ENCODE data around the gene REPIN1. TPM values are rescaled to one million over a fixed set of nuclear protein-coding genes. Genes with fewer than 3 reads are reported as not detected.

REPIN1 gene
- total and polyA plus RNA-seq, 8 donors, result 61.5 to 110 (median 71.6) TPM

DNA sequence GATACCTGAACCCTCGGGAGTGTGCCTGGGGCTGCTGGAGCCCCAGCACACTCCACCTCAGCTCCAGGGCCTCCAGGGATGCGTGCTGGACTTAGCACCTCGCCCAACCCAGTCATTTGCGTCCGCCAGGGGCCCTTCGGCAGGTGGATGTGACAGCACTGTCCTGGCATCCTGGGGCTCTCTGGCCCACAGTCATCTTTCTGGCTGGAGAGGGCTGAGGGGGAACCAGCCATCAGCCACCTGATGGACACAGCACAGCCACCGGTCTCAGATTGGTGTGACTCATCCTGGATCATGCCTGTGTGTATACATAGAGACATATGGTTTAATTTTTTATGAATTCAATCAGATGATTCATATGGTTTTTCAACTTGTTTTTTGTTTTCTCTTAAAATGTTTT is 21.6 kb downstream of the REPIN1 start:
- peaks cover 2 to 9% of the 10 kb centered on the region in 2 donors for H3K4me1 ChIP-seq
- ATAC-seq (no peak), DNase-seq (peak in 1 of 4 donors; percentile 24)
- no peaks in the 10 kb centered on the region for H3K27me3 ChIP-seq
- TF ChIP-seq, protein P1, sequence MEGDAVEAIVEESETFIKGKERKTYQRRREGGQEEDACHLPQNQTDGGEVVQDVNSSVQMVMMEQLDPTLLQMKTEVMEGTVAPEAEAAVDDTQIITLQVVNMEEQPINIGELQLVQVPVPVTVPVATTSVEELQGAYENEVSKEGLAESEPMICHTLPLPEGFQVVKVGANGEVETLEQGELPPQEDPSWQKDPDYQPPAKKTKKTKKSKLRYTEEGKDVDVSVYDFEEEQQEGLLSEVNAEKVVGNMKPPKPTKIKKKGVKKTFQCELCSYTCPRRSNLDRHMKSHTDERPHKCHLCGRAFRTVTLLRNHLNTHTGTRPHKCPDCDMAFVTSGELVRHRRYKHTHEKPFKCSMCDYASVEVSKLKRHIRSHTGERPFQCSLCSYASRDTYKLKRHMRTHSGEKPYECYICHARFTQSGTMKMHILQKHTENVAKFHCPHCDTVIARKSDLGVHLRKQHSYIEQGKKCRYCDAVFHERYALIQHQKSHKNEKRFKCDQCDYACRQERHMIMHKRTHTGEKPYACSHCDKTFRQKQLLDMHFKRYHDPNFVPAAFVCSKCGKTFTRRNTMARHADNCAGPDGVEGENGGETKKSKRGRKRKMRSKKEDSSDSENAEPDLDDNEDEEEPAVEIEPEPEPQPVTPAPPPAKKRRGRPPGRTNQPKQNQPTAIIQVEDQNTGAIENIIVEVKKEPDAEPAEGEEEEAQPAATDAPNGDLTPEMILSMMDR (IDR thresholded peaks at IDR 0.05), result no peak
- H3K36me3 ChIP-seq, result no peaks in the 10 kb centered on the region
- H3K9me3 ChIP-seq, result no peaks in the 10 kb centered on the region
- no peak overlapping the region for H3K27ac ChIP-seq
- intact Hi-C loops (cut with DNase I), result no loop called here
- no peak overlapping the region for H3K4me3 ChIP-seq

DNA sequence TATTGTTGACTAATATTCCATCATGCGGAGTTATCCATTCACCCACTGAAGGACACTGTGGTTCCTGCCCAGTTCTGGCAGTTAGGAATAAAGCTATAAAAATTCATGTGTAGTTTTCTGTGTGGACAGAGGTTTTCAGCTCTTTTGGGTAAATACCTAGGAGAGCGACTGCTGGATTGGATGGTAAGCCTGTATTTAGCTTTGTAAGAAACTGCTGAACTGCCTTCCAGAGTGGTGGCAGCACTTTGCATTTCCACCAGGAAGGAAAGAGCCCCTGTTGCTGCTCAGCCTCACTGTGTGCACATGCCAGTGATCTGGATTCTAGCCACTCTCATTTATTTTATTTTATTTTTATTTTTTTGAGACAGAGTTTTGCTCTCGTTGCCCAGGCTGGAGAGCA is 24.7 kb downstream of the REPIN1 start:
- ATAC-seq (no peak), DNase-seq (no peak)
- H3K9me3 ChIP-seq, result no peaks in the 10 kb centered on the region
- no peaks in the 10 kb centered on the region for H3K27me3 ChIP-seq
- H3K36me3 ChIP-seq, result peaks cover 0 to 19% of the 10 kb centered on the region in 2 donors
- intact Hi-C loops (cut with DNase I), result no loop called here
- H3K4me3 ChIP-seq, result no peak overlapping the region
- no peak overlapping the region for H3K27ac ChIP-seq
- peaks cover 2 to 6% of the 10 kb centered on the region in 2 donors for H3K4me1 ChIP-seq
- TF ChIP-seq, protein P1 (IDR thresholded peaks at IDR 0.05), result no peak

DNA sequence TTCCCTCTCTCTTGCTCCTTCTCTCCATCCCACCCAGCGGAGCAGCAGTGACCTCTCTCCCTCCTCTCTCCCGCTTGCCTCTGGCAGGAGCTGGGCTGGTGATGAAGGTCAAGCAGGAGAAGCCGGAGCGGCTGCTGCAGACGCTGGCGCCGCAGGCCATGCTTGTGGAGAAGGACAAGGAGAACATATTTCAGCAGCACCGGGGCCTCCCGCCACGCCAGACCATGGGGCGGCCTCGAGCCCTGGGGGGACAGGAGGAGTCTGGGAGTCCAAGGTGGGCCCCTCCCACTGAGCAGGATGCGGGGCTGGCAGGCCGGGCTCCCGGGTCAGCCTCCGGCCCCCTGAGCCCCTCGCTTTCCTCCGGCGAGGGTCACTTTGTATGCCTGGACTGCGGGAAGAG is 27.8 kb downstream of the REPIN1 start:
- H3K4me3 ChIP-seq, result no peak overlapping the region
- TF ChIP-seq, protein P1 (IDR thresholded peaks at IDR 0.05), result no peak
- no peaks in the 10 kb centered on the region for H3K9me3 ChIP-seq
- ATAC-seq (no peak), DNase-seq (peak in 1 of 4 donors; percentile 28)
- no peak overlapping the region for H3K27ac ChIP-seq
- no peaks in the 10 kb centered on the region for H3K27me3 ChIP-seq
- H3K4me1 ChIP-seq, result no peaks in the 10 kb centered on the region
- intact Hi-C loops (cut with DNase I), result no loop called here
- peaks cover 0 to 23% of the 10 kb centered on the region in 2 donors for H3K36me3 ChIP-seq

- intact Hi-C loops (cut with DNase I), result no loop called here
- Histone ChIP-seq H3K4me1 (no peaks in the 10 kb centered on the region), H3K27ac (no peak overlapping the region), H3K27me3 (no peaks in the 10 kb centered on the region), H3K9me3 (no peaks in the 10 kb centered on the region), H3K4me3 (no peak overlapping the region), H3K36me3 (peaks cover 0 to 23% of the 10 kb centered on the region in 2 donors)
- DNase-seq, result peak in 1 of 4 donors; percentile 29
- TF ChIP-seq, protein P1 (IDR thresholded peaks at IDR 0.05), result no peak
- ATAC-seq, result no peak
These were observed 28.2 kb downstream of the REPIN1 start for GRCh38 chr7:150396851-150397260.

- no peak overlapping the region for H3K27ac ChIP-seq
- no peak for ATAC-seq
- H3K27me3 ChIP-seq, result no peaks in the 10 kb centered on the region
- intact Hi-C loops (cut with DNase I), result no loop called here
- H3K9me3 ChIP-seq, result no peaks in the 10 kb centered on the region
- TF ChIP-seq, protein P1 (IDR thresholded peaks at IDR 0.05), result no peak
- peaks cover 0 to 23% of the 10 kb centered on the region in 2 donors for H3K36me3 ChIP-seq
- no peaks in the 10 kb centered on the region for H3K4me1 ChIP-seq
- H3K4me3 ChIP-seq, result no peak overlapping the region
- peak in 2 of 4 donors; percentile 24 to 71 for DNase-seq
These were observed 28.9 kb downstream of the REPIN1 start for GRCh38 chr7:150397346-150398107.

All from left lung (tissue), 10 donors.